ENCODE data around the gene SSC5D.
A peak's percentile ranks its signal among the peaks of the same experiment; 100 is the strongest.
"Not testable (repeated sequence)": the region's sequence is repeated elsewhere in the genome, so short reads cannot be mapped to it uniquely, and the experiment has no call there.

The SSC5D gene

DNA sequence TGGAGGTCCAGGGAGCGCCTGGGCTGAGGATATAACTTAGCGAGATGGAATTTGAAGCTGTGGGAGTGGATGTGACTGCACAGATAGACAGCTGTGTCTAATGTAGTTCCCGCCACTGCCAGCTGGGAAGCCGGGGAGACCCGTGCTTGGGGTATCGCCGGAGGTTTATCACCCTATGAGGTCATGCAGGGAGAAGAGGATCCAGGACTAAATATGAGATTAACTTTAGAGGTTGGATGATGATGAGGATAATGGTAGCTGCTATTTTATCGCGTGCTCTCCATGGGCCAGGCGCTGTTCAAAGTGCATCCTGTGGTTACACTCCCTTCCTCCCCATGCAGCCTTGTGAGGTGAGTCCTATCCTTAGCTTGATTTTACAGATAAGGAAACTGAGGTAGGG is 19.9 kb downstream of the SSC5D start:
- DNase-seq: no peak

DNA sequence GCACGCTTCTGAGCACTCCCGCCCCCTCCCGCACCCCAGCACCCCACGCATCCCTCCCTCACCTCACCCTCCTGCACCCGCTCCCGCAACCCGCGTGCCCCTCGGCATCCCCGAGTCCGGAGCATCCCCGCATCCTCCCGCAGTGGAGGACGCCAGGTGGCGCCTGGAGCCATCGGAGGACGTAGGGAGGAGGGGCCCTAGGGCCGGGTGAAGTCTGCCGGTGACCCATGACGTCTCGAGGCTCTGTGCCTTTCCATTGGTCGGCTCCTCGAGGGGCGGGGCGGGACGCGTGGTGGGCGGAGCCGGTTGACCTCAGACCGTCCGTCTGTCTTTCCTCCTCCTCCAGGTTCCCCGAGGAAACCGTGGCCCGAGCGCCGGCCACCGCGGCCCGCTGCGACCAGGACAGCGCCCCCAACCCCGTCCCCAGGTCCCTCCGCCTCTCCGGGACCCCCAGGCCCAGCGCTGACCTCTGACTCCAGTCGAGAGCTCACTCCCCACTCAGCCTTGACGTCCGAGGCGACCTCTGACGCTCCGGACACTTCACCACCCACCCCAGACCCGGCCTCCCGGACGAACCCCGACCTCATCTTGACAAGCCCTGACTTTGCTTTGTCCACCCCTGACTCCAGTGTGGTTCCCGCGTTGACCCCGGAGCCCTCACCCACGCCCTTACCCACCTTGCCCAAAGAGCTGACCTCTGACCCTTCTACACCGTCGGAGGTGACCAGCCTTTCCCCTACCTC is 28.8 kb downstream of the SSC5D start:
- peak; percentile 74 for DNase-seq

GRCh38 chr19:55519451-55520311 is 31.4 kb downstream of the SSC5D start:
- no peak for DNase-seq

DNA sequence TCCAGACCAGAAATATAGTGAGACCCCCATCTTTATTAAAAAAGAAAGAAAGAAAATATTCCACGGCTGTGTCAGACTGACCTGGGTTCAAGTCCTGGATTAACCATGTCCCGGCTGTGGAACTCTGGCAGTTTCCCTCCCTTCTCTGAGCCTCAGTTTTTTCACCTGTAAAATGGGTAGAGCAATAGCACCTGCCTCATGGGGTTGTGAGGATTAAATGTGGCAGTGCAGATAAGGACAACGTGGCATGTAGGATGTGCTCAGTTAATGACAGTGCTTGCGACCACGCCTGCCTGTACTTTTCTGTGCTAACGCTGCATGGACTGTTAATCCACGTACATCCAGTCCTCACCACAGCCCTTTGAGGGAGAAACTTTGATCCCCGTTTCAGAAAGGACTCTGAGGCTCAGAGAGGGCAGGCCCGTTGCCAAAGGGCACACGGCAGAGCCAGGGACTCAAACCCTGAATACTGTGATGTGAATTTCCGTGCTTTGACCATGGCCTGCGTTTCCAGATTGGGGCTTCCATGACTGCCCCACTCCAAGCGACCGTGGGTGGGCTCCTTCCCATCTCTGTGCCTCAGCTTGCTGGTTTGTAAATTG is 32.6 kb downstream of the SSC5D start:
- DNase-seq: no peak

DNA sequence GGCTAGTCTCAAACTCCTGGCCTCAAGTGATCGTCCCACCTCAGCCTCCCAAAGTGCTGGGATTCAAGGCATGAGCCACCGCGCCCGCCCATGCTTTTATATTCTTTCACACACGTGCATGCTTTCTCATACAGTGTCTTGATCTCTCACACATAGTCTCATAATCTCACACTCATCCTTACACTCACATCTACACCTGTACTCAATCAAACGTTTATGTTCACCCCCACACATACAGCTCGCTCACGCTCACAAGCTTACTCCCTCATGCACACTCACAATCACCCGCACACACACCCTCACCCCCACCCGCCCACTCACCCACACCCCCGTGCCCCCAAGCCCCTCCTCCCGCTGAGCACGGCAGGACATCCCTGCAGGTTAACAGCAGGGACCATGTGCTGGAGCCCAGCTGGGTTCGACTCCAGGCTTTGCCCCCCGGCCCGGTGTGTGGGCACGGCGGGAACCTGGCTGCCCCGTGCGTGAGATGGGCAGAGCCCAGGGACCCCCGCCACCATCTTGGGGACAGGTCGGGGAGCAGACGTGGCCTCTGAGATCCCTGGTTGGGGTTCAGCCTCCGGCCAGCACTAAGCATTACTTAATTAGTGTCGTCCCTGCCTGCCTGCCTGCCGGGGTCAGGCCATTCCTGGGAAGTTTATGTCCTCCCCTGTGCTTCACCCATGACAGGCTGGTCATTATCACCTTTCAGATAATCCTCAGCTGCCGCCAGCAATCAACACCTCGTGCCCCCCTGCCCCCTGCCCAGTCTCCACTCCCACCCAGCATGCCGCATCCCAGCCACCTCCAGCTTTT is 37.3 kb downstream of the SSC5D start:
- no peak for DNase-seq

DNA sequence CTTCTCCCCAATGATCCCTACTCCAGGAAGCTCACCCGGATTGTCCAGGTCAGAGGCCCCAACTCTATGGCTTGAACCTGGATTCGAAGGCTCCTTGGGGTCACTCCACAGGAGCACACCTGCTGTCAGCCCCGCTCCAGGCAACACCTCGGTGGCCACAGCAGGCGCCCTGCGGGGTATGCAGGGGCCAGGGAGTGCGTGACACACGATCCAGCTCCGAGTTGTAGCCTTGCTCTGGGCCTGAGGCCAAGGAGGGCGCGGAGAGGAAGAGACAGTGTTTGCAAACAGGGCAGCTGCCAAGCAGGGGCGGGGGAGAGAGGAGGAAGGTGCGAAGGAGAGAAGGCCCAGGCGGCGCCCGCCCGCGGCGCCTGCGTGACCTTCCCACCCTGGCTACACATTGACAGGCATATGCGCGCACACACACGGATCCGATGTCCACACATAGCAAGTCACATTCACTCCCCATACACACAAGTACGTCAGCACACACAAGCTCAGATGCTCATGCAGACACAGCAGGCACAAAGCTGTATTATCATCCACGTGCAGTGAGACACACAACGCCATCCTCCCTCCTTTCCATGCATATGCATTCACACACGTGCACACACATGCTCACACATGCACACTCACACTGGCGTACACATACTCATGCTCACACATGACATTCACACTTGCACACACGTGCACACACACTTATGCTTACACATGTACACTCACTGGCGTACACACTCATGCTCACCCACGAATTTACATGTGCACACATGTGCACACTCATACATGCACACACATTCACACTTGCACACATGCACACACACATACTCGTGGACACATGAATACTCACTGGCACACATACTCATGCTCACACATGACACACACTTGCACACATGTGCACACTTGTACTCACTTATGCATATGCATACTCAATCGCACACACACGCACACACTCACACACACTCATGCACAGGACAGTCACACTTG is 38.3 kb downstream of the SSC5D start:
- no peak for DNase-seq

- DNase-seq: no peak
Measured at GRCh38 chr19:55527197-55528029, 39.2 kb downstream of the SSC5D start.

DNA sequence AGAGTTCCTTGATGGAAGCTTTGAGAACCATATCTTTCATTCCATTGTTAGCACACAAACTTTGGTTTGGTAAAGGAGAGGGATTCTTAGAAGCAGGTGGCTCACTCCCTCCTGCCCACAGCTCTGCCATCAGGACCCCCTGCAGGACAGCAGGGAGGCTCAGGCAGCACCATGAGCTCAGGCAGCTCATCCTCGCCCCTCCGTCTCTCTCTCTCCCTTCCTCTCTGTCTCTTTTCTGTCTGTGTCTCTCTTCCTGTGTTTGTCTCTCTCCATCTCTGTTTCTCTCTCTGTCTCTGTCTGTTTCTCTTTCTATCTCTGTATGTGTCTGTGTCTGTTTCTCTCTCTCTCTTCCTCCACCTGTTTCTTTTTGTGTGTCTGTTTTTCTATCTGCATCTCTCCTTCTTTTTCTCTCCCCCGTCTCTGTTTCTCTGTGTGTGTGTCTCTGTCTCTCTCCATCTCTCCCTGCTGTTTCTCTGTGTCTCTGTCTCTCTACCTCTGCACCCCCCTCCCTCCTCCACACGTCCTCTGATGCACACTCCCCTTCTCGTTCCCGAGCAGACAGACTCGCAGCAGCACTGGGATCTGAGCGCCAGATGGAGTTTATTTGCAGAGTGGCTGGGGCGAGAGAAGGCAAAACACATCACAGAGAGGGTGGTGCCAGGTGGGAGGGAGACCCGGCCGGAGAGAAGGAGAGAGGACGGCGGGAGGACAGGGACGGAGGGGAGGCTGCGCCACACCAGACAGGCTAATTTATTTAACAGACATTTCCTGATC is 40.0 kb downstream of the SSC5D start:
- DNase-seq: no peak

GRCh38 chr19:55529636-55530234 is 41.5 kb downstream of the SSC5D start:
- DNase-seq: no peak

GRCh38 chr19:55530996-55531395 is 42.8 kb downstream of the SSC5D start:
- no peak for DNase-seq

GRCh38 chr19:55534280-55534679 is 46.0 kb downstream of the SSC5D start:
- not testable (repeated sequence) for DNase-seq

GRCh38 chr19:55535173-55535964 is 47.1 kb downstream of the SSC5D start:
- DNase-seq: no peak

DNA sequence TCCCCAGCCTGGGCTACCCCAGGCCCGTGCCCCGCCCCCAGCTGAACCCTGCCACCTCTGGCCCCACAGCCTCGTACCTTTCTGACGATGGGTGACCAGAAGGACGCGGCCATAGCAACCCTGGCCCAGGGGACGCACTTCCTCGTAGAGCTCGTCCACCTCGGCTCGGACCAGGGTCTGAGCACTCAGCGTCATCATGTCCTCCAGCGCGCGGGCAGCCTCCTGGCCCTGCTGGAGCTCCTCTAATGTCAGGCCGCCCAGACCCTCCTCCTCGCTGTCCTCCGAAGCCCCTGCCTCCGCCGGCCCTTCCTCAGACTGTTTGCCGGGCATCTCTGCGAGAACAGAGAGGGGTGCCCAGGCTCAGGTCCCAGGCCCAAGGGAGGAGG is 47.7 kb downstream of the SSC5D start:
- no peak for DNase-seq

DNA sequence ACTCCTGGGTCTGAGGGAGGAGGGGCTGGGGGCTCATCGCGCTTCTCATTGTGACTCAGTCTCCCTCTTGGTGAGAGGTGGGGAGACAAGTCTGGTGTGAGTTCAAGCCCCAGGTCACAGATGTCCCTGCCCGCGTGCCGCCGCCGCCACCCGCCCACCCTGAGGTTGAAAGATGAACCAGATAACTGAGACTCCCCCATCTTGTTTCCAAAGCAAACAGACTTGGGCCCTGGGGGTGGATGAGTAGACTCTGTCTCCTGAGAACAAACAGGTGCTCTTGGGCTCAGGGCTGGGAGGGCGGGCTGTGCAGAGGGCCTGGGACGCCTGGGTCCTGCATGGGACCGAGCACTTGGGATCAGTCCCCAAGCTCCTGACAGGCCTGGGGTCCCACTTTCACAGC is 48.1 kb downstream of the SSC5D start:
- DNase-seq: no peak

- no peak for DNase-seq
Measured at GRCh38 chr19:55536951-55537740, 48.9 kb downstream of the SSC5D start, which contains the start of gene SBK2. Gene SBK2 (minus strand): TSS chr19:55537133. CDS start chr19:55536294, 839 bp downstream.

DNA sequence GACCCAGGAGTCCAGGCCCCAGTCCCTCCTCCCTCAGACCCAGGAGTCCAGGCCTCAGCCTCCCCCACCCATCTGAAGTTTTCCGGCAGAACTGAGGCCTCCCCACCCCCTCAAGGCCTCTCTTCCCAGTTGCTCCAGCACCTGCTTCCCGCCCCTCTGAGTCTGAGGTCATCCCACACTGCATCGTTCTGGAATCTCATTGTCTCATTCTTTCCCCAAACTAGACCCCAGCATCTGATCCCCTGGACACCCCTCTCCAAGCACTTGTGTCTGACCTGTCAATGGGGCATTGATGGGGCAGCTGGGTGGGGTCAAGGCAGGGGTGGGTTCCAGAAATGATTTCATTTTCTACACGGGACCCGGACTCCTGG is 49.5 kb downstream of the SSC5D start:
- DNase-seq: no peak

GRCh38 chr19:55538132-55538531 is 49.9 kb downstream of the SSC5D start:
- DNase-seq: no peak
